Skin of body (tissue), 2 donors: Measurements from ENCODE around the gene ZBP1. TPM values are rescaled to one million over a fixed set of nuclear protein-coding genes. Genes with fewer than 3 reads are reported as not detected.

Experiments
- DNase-seq: peaks from one replicate; lab custom pipeline; 2025; lab: John Stamatoyannopoulos, UW
- total RNA-seq: library from RNA; depleted of rRNA; stranded (reverse); fragments of >200 nt; gene quantifications from one replicate; pipeline ENCODE4 v1.2.3, GENCODE V29; 2014

ZBP1 gene
- total RNA-seq, 1 donor from 2014 or later, result 1.5 TPM

DNA sequence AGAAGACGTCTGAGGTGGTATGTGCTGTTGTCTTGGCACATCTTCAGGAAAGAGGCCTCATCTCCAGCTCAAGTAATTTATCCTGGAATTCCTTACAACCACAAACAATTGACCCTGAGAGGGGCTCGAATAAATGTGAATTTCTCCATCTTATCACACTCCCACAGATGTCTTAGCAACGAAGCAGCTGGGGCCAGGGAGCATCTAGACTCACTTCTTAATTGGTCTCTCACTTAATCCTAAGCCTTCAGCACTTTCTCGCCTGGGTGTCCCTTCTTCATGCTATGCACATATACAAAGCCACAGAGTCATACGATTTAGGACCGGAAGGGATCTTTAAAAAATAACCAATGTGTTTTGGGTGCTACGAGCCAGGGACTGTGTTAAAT, 32.2 kb downstream of the ZBP1 start:
- DNase-seq, result no peak

DNA sequence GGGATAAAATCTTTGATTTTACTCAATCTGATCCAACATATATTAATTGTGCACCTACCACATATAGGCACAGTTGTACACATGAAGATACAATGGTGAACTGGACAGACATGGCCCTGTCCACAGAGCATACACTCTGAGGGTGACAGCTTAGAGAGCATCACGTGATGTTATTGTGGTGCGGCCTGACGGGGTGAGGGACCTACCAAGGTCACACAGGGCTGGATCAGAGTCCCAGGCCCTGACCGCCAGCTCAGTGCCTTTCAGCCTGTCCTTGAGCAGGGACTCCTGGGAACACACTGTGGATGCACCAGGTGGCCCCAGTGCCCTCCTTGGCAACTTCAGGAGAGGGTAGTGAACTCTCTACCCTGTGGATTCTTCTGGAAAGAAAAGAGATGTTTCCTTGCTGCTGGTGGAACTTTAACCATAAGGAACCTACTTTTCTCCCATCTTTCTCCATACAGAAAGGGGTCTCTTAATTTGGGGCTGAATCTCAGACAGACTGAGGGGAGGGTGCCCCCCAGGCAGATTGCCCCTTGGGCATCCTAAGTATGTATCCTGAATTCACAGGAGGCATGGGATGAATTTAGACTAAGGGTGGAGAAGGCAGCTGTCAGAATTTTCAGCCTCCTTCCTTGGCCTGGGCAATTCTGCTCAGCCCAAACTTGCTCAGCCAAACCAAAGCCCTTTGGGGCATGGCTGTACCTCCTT, 32.8 kb downstream of the ZBP1 start:
- no peak for DNase-seq

DNA sequence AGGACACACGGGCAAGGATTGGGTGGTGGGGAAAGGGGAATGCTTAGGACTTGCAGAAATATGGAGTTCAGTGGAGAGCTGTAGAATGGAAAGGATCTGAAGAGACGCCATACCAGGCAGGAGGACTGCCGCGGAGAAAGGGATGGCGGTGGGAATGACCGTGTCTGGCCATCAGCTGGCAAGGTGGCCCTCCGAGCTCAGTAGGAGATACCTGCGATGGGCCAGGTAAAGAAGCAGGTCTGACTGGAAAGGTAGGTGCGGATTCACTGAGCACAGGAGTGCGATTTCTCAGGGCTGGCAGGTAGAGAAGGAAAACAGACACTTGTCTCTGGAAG, 33.3 kb downstream of the ZBP1 start:
- DNase-seq, result no peak

DNA sequence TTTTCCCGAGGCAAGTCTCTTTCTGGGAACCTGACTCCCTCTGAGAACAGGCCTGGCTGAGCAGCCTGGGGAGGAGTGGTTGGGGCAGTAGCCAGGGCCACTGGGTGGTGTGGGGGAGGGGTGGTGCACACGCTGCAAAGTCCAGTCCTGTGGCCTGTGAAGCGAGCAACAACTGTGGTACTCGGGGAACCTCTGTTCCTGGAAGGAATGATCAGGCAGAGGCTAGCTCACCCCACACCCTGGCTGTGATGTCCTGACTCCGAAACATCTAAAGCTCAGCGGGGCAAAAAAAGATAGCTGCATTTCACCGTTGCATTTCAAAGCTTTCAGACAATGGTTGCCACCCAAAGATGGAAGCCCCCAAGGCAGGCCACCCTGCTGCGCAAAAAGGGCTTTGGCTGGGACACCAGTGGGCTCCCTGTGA, 33.8 kb downstream of the ZBP1 start:
- DNase-seq, result no peak

DNA sequence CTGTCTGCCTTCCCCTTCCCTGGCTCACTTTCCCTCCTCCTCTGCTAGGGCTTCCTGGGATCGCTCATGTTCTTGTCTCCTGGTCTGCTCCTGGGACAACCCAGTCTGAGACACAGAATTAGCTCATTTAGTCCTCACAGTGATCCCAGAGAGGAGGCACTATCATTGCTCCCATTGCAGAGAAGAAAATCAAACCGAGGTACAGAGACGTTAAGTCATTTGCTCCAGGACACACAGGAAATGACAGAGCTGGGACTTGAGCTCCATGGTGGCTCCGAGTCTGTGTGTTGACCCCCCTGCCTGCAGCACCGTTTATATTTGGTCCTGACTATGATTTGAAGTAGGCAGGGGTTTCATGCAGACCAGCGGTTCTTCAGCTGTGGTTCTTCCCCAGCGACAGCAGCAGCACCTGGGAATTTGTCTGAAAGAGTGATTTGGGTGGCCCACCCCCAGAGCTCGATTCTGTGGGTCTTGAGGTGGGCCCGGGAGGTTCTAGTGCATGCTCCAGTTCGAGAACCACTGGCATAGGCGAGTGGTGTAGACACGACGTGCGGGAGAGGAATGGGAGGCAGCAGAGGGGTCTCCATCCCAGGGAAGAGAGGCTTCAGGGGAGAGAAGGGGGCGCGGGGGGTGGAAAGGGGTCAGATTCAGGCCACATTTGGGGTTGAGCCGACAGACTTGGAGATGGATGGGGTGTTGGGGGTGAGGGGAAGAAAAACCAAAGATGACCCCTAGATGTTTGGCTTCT, 34.6 kb downstream of the ZBP1 start:
- no peak for DNase-seq

DNA sequence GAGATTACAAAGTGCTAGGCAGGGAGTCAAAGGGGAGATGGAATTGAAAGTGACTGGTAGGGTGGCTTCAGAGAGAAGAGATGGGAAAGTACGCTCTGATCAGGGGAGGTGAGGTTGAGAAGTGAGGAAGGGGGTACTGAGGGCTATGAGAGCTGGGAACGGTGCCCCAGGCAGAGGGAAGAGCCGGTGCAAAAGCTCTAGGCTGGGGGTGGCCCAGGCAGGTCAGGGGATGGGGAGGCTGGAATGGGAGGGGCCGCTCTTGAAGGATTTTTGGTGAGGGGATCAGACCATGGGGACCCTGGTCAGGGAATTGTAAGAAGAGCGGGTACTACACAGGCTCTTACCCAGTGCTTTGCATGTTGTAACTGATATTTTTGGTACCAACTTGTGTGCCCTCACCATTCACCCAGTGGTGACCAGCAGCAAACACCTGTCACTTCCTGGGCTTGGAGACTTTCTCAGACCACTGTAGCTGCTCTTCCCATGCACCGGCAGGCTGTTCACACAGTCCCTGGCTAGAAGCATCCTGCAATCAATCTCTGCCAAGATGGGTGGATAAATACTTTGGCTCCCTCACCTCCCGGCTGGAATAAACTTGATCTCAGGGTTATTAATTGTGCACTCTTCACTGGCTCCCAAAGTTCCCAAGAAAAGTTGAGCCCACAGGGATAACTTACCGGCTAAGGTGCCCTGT, 35.3 kb downstream of the ZBP1 start:
- no peak for DNase-seq

DNA sequence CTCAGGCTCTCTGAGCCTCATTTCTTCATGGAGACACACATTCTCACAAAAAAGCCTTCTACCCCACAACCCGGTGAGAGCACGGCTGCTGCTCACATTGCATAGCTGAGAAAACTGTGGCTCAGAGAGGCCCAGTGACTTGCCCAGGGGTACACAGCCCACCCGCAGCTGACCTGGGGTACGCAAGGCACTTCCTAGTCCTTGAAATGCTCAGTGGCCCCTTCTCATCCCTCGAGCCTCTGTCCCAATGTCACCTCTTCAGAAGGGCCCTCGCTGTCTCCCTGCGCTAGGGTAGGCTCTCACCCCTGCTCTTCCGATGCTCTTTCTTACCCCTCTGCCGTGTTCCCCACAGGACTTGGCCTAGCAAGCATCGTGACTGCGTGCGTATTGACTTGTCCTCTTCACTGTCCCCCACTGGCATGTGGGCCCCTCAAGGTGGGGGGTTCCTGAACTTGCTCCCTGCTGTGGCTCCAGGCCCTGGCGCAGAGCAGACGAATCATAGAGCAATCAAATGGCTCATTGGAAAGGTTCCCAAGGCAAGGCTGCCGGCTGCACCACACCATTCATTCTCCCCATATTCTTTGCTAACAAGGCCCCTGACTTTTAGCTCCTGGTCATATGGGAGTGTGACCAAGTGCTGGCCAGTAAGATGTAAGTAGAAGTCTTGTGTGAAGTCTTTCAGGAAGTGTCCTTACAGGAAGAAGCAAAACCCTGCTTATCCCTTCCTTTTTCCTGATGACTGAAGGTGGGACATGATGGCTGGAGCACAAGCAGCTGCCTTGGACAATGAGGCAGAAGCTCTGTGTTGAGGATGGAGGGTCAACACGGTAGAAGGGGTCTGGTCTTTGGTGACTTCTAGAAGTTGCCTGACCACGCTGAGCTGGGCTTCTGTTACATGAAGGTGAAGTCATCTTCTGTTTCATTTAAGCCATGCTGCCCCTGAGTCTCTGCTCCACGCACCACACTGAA, 36.7 kb downstream of the ZBP1 start:
- no peak for DNase-seq

DNA sequence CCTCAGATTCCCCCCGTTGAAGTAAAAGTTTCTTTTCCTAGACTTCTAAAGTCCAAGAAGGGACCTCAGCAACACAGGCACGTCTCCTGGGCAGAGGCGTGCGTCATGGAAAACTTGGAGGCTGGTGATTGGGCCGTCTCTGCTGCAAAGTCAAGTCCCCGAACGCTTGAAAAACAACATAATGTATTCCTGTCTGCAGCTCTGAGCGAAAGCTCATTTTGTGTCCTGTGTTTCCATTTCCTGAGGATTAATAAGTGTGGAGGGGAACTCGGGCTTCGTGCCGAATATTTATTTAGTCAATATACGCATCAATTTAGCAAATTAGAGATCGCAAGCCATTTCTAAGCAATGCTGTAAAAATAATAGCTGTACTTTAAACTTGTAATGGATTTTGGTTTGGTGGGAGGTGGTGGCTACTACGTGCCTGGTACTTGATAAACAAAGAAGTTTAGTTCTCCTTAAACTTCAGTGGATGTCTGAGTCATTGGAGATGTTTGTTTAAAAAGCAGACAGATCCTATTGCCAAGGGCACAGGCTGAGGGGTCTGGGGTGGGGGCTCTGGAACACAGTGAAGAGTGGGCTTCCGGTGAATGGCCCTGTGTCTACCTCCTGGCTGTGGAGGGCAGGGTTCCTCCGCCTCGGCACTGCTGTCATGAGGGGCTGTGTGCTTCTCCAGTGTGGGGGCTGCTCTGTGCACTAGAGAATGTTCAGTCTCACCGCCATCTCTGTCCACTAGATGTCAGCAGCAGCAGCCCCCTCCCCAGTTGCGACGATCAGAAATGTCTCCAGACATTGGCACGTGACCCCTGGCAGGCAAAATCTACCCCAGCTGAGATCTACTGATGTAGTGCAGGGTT, 37.6 kb downstream of the ZBP1 start:
- peak; percentile 76 for DNase-seq

DNA sequence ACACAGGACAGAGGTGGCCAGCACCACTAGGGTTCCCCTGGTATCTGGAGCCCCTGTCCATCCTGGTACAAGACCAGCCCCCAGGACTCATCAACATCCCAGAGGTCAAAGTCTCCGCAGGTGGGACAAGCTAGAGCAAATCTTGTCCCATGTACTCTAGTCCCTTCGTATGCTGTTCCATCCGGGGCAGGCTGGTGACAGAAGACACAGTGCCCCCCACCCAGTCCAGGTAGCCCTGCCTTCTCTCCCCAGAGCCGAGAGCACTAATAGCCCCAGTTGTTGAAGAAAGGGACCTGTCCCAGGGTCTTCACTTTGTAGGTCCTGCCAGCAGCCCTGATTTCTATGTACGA, 38.2 kb downstream of the ZBP1 start:
- no peak for DNase-seq

DNA sequence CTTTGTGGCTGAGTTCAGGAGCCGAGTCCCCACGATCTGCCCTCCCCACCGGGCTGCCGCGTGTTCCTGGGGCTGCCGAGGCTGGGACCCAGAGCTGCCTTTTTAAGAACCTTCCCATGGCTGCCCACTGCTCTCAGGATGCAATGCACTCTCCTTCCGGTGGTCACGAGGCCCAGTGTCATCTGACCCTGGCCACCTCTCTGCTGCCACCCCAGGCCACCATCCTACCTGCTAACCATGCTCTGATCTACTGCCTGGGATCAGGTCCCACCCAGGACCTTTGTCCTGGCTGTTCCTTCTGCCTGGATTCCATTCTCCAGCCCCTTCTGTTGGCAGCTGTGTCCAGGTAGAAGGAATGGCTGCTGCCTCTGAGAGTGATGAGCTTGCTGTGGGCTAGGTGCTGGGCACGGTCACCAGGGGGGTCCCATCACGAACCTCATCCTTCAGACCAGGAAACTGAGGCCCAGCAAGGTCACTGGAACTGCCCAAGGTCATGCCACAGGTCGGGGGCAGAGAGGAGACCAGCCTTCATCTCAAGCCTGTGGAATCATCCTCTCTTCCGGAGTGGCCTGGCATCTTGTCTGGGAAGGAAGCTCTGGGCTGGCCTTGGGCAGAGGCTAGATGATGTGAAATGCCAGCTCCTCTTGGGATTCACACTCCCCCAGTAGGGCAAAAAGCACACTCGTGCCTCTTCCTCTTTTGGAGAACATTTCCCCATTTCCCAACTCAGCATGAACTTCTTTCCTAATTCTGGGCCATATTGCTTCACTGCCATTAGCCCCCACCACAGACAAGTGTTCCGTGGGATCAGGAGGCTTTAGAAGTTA, 38.8 kb downstream of the ZBP1 start:
- no peak for DNase-seq

DNA sequence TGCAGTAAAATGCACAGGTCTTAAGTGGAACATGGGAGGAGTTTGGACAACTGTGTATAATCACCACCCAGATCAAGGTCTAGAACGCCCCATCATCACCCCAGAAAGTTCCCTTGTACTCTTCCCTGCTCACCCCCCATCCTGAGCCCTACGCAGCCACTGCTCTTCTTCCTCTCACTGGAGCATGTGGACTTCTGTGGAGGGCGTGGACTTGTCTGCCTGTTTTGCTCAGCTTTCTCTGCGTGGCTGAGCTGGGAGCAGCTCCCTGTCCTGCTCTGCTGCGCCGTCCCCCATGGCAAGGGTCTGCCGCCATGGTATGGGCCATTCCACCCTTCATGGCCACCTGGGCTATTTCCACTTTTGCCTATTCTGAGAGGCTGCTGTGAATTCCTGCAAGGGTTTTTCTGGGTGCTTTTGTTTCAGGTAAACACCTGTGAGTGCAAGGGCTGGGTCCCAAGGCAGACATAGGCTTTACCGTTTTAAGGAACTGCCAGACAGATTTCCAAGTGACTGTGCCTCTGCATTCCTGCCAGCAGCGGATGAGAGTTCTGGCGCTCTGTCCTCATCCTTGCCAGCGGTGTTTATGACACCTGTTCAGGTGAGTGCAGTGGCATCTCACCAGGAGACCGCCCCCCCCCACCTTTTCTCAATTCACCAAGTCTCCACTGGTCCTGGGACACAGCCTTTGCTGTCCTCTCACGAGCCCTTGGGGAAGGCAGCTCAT, 39.6 kb downstream of the ZBP1 start:
- DNase-seq, result no peak

DNA sequence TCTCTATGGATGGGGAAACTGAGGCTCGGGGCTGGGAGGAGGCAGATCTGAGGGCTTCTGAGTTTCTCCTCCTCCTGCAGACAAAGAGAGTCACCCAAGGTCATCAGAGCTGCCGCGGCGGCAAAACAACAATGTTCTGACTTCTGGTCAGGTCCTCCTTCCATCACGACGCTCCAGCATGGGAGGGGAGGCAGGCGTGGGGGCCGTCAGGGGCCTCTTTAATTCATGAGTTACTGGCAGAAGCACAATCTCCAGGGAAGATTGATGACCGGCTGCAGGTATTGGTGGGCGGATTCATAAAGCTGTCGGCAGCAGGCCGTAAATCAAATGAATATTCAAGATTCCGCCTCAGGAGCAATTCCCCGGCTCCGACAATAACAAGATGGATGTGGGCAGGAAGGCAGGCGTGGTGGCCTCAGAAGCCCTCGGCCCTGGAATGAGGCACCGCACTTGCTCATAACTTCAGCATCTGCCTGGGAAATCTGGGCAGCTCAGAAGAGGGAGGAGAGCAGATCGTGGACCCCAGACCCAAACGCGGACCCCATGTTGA, 40.3 kb downstream of the ZBP1 start:
- DNase-seq, result no peak

DNA sequence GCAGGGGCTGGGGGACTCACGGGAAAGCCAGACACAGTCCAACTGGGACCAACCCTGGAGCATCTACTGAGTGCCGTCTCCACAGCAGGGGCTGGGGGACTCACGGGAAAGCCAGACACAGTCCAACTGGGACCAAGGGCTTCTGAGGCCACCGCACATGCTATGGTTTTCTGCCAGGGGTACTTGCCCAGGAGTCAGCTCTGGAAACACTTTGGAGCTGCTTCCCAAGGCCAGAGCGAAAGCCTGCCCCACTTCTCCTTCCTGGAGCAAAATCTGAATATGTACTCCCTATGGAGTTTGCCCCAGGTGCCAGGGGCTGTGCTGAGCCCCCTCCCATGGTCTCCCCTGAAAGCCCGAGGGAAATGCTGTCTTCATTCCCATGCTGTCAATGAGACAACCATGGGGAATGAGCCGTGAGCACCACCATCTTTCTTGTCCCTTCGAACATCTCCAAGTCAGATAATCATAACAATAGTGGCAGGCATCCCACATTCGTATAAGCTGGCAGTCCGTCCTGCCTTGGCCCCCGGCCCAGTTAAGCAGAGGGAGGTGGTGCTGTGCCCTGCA, 40.8 kb downstream of the ZBP1 start:
- DNase-seq, result no peak

DNA sequence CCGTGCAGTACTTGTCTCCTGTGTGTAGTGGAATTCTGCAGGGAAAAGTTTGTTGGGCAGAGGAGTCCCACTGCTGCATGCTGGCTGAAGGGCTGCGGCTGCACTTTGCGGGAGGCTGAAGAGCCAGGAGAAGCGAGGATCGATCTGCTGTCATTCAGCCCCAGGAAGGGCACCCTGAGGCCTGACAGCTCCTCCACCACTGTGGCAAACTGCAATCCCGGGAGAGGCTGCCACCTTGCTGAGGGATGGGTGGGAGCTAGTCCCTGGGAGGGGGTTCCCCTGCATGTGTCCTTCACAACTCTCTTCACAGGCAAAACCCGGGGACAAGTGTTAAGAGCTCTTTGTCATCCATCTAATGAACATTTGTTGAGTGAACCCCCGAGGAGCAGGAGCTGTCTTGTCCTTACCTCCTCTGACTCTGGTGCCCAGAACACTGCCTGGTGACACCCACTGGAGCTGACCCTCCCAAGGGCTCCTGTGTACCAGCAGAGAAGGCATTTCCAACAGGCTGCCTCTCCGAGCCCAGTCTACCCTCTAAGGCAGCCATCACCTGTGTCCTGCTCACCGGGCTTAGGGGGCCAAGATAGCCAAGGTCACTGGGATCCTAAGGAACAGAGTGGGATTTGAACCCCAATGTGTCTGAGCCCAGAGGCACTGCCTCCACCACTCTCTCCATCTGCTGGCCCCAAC, 41.6 kb downstream of the ZBP1 start:
- DNase-seq, result no peak

DNA sequence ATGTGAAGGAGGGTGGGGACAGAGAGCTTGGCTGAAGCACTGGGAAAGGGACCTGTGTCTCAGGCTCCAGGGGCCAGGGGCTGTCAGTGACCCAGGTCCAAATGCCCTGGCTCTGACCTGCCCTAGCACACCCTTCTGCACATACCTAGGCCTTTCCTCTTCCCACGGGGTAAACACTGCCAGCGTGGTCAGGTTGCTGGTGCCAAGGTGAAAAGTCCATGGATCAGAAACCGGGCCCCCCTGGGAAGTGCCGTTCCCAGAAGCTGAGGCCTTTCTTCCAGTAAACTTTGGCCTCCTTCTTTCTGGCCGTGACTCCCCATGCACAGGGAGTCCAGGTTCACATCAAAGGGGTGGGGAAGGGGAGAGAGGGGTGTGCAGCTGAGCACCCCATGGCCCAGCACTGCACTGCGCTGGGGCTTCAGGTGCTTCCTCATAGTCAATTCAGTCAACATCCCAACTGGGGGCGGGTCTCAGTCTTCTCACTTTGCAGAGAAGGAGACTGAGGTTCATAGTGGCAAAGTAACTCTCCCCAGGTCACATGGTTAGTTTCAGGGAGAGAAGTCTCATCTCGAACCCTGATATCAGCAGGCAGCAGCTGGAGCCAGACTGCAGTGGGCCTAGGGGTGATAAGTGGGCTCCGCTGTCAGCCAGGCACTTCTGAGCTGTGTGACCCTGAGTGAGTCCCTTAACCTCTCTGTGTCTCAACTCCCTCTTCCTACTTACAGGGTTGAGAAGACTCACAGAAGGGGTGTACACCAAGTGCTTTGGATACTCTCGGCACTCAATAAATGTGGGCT, 42.3 kb downstream of the ZBP1 start:
- no peak for DNase-seq

DNA sequence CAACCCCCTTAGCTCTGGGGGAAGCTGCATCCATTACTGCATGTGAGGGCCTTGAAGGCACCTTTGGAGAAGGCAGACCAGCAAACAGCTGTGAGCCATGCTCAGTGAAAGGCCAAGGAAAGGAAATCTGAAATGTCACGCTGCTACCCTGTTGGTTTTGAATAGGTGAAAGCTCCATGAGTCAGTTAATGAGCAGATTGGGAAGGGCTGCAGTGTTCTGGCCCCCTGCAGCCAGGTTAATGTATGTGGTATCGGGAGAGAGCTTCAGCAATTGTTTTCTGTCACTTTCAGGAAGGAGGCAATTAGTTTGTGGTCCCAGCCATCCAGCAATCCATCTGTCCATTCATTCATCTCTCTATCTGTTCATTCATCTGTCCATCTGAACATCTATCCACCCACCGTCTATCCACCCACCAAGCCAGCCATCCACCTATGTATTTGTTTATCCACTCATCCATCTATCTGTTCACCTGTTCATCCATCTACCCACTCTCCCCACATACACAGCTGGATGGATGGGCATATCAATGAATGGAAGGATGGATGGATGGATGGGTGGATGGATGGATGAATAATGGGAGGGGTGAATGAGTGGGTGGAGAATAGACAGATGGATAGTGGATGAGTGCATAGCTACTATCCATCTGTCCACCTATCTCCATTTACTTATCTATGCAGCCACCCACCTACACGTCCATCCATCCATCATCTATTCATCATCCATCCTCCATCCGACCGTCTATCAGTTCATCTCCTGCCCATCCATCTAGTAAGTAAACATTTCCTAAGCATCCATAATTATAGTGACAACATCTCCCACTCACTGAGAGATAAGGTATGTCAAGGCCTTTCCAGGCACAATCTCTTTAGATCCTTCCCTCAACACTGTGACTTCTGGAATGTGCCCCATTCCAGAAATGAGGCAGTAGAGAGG, 43.3 kb downstream of the ZBP1 start:
- DNase-seq, result no peak
